ENCODE results near the gene NQO1. TPM values are rescaled to one million over a fixed set of nuclear protein-coding genes. Genes with fewer than 3 reads are reported as not detected.
"Not testable (repeated sequence)": the region's sequence is repeated elsewhere in the genome, so short reads cannot be mapped to it uniquely, and the experiment has no call there.

NQO1 gene
- total RNA-seq, 3 donors from 2014 or later: 116 to 188 (median 133) TPM

DNA sequence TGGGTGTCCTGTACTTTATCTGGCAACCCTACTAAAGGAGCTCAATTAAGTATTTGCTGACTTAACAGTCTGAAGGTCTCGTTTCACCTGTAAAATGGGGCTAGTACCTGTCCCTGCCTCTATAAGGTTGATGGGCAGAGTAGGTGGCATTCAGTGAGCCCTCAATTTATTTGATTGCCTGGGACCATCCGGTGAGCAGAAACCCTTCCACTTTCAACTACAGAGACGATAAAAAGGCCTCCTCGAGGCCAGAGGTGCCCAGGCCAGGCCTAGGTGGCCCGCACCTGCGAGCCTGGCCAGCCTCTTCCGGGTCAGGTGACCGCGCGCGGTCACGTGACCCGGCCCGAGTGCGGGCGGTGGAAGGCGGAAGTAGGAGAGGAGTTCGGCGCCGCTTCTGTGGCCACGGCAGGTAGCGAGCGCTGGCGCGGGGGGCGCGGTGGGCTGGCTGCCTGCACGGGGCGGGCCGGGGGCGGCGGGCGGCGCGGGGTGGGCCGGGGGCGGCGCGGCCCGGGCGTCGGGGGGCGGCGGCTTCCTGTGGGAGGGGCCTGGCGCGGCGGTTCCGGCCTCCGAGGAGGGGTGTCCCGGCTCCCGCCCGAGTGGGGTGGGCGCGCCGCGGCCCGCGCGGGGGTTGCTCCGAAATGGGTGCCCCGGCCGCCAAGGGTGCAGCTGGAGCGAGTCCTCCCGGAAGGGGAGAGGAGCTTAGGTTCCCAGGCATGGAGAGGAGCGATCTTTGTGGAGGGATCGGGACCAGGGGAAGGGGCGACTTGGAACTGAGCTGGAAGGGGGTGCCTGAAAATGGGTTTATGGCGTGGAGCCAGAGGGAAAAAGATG lies 35.8 kb upstream of the NQO1 start, which contains the start of gene WWP2:
WWP2 (plus strand) TSS at position 350 of the 831 bp plus-strand sequence. CDS start 24,679 bp downstream, outside the sequence.
- TF ChIP-seq POLR2AphosphoS5 (IDR thresholded peaks at IDR 0.05) (peak; percentile 51 to 81 (median 60)), POLR2A (IDR thresholded peaks at IDR 0.05) (peak; percentile 53)
- TF ChIP-seq, protein P1, sequence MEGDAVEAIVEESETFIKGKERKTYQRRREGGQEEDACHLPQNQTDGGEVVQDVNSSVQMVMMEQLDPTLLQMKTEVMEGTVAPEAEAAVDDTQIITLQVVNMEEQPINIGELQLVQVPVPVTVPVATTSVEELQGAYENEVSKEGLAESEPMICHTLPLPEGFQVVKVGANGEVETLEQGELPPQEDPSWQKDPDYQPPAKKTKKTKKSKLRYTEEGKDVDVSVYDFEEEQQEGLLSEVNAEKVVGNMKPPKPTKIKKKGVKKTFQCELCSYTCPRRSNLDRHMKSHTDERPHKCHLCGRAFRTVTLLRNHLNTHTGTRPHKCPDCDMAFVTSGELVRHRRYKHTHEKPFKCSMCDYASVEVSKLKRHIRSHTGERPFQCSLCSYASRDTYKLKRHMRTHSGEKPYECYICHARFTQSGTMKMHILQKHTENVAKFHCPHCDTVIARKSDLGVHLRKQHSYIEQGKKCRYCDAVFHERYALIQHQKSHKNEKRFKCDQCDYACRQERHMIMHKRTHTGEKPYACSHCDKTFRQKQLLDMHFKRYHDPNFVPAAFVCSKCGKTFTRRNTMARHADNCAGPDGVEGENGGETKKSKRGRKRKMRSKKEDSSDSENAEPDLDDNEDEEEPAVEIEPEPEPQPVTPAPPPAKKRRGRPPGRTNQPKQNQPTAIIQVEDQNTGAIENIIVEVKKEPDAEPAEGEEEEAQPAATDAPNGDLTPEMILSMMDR (IDR thresholded peaks at IDR 0.05): peak in 1 of 3 donors; percentile 23
- Histone ChIP-seq H3K27me3 (no peaks in the 10 kb centered on the region), H3K4me3 (peak within 1 kb of the TSS; percentile 89 to 95 (median 91)), H3K36me3 (no peaks in the 10 kb centered on the region), H3K4me1 (peaks cover 0 to 5% of the 10 kb centered on the region in 2 donors), H3K9me3 (no peaks in the 10 kb centered on the region), H3K27ac (peak within 1 kb of the TSS; percentile 93 to 97)
- peak; percentile 72 to 77 for DNase-seq (ENCODE audit: low spot score in 2 of 2)
- intact Hi-C loops (cut with DNase I; ENCODE audit: low total_unique reads): no loop called here

- H3K27me3 ChIP-seq; intact Hi-C loops (cut with DNase I; ENCODE audit: low total_unique reads); DNase-seq (ENCODE audit: low spot score in 2 of 2); H3K4me3 ChIP-seq; H3K9me3 ChIP-seq; H3K36me3 ChIP-seq; H3K27ac ChIP-seq: not testable (repeated sequence)
- H3K4me1 ChIP-seq: peaks cover 0 to 17% of the 10 kb centered on the region in 2 donors
Observed at GRCh38 chr16:69757375-69757774, 31.0 kb upstream of the NQO1 start.

DNA sequence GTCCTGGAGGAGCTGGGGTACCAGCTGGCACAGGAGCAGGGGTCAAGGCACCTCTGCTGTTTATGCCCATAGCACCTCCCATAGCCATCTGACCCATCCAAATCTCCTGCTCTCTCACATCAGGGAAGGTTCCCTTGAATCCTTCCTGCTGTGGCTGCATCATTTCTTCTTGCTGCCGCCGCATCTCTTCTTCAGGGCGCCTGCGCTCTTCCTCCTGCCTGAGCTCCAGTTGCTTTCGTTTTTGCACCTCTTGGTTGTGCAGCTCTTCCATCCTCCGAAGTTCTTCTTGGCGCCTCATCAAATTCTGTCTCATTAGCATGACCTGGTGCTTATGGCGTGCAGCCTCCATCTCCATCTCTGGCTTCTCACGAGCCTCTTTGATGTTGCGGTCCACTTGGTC lies 30.3 kb upstream of the NQO1 start:
- TF ChIP-seq, protein P1 (IDR thresholded peaks at IDR 0.05): no peak
- TF ChIP-seq POLR2AphosphoS5 (IDR thresholded peaks at IDR 0.05): no peak
- no peak for TF ChIP-seq POLR2A (IDR thresholded peaks at IDR 0.05)
- peaks cover 0 to 15% of the 10 kb centered on the region in 2 donors for H3K4me1 ChIP-seq
- no peaks in the 10 kb centered on the region for H3K27me3 ChIP-seq
- no peaks in the 10 kb centered on the region for H3K9me3 ChIP-seq
- no peak overlapping the region for H3K4me3 ChIP-seq
- H3K27ac ChIP-seq: no peak overlapping the region
- intact Hi-C loops (cut with DNase I; ENCODE audit: low total_unique reads): no loop called here
- DNase-seq (ENCODE audit: low spot score in 2 of 2): no peak
- H3K36me3 ChIP-seq: no peaks in the 10 kb centered on the region

GRCh38 chr16:69754469-69755310 lies 28.3 kb upstream of the NQO1 start, which contains the start of gene NOB1:
Gene NOB1 (minus strand): TSS chr16:69754926. CDS start chr16:69754910, 16 bp downstream.
- intact Hi-C loops (cut with DNase I; ENCODE audit: low total_unique reads): no loop called here
- H3K4me1 ChIP-seq: peaks cover 0 to 11% of the 10 kb centered on the region in 2 donors
- H3K36me3 ChIP-seq: no peaks in the 10 kb centered on the region
- H3K4me3 ChIP-seq: peak within 1 kb of the TSS; percentile 69 to 88 (median 86)
- TF ChIP-seq POLR2A (IDR thresholded peaks at IDR 0.05): peak; percentile 31
- TF ChIP-seq POLR2AphosphoS5 (IDR thresholded peaks at IDR 0.05): peak; percentile 64 to 79 (median 75)
- TF ChIP-seq, protein P1 (IDR thresholded peaks at IDR 0.05): peak; percentile 96 to 100 (median 99)
- H3K27me3 ChIP-seq: no peaks in the 10 kb centered on the region
- no peaks in the 10 kb centered on the region for H3K9me3 ChIP-seq
- DNase-seq (ENCODE audit: low spot score in 2 of 2): peak; percentile 94
- H3K27ac ChIP-seq: peak within 1 kb of the TSS; percentile 73 to 74

- no peaks in the 10 kb centered on the region for H3K36me3 ChIP-seq
- peak overlapping the region; percentile 73 to 74 for H3K27ac ChIP-seq
- intact Hi-C loops (cut with DNase I; ENCODE audit: low total_unique reads): no loop called here
- peaks cover 0 to 11% of the 10 kb centered on the region in 2 donors for H3K4me1 ChIP-seq
- H3K4me3 ChIP-seq: peak overlapping the region; percentile 69 to 88 (median 86)
- no peak for DNase-seq (ENCODE audit: low spot score in 2 of 2)
- H3K9me3 ChIP-seq: no peaks in the 10 kb centered on the region
- TF ChIP-seq POLR2AphosphoS5 (IDR thresholded peaks at IDR 0.05) (no peak), POLR2A (IDR thresholded peaks at IDR 0.05) (no peak)
- TF ChIP-seq, protein P1 (IDR thresholded peaks at IDR 0.05): no peak
- no peaks in the 10 kb centered on the region for H3K27me3 ChIP-seq
Observed at GRCh38 chr16:69754143-69754468, 27.7 kb upstream of the NQO1 start.
